Inflammatory macrophage treated with lipopolysaccharide for 4 hours (primary cell): ENCODE results near the gene TMEM233.

ENCODE experiments used
- DNase-seq: peaks from one replicate; pipeline ENCODE4 v3.0.0-alpha.2; 2020

Gene TMEM233

GRCh38 chr12:119660076-119660475, 66.5 kb downstream of the TMEM233 start:
- DNase-seq = peak; percentile 49

DNA sequence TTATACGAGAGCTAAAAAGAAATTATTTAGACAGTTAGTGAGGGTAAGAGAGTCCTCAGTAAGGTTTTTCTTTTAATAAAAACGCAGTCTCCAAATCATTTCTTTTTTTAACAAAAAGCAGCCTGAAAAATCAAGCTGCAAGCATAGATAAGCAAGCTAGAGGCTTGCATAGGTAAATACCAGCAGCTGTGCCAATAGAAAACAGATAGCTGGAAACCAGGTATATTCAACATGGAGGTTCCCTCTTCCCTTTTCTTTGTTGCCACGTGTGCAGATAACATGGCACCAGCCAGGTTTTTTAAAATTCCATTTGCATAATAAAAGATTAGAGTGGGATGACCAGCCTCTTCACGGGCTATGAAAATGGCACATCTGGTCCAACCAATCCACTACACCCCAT, 68.3 kb downstream of the TMEM233 start:
- no peak for DNase-seq

GRCh38 chr12:119664642-119665041, 71.1 kb downstream of the TMEM233 start:
- DNase-seq = no peak

- no peak for DNase-seq
Measured at GRCh38 chr12:119665164-119665929, 71.8 kb downstream of the TMEM233 start.

- peak; percentile 56 for DNase-seq
Measured at GRCh38 chr12:119666226-119666795, 72.7 kb downstream of the TMEM233 start.

DNA sequence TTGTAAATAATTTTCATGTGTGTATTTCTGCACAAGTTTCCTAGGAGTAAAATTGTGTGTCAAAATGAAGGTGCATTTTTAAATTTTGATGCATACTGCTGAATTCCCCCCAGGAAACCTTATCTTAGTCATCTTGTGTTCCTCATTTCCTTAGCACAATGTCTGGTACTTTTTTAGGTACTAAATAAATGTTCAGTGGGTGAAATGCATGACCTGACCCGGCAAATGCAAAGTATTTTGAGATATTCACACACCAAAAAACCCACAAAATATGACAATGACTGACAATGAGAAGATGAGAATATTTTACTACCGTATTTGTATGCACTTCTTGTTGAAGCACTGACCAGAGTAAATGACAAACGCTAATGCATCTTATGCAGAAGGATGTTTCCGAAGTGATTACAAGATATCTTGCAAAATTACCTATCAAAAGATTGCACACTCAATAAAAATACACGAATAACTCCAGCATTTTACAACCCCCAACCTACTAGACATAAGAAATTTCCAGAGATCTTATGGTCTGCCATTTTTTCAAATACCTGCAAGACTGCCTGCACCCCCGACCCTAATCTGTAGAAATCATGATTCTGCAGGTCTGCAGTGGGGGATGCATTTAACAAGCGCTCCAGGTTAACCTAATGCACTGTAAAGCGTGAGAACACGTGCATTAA, 73.5 kb downstream of the TMEM233 start:
- peak; percentile 39 for DNase-seq

- peak; percentile 99 for DNase-seq
Measured at GRCh38 chr12:119667577-119668323, 74.2 kb downstream of the TMEM233 start, which contains the start of gene PRKAB1. Gene PRKAB1 (plus strand): TSS chr12:119668133. CDS start chr12:119668245, 112 bp downstream.

- peak; percentile 17 for DNase-seq
Measured at GRCh38 chr12:119668324-119668841, 74.8 kb downstream of the TMEM233 start.

GRCh38 chr12:119669744-119670472, 76.3 kb downstream of the TMEM233 start:
- DNase-seq = no peak

DNA sequence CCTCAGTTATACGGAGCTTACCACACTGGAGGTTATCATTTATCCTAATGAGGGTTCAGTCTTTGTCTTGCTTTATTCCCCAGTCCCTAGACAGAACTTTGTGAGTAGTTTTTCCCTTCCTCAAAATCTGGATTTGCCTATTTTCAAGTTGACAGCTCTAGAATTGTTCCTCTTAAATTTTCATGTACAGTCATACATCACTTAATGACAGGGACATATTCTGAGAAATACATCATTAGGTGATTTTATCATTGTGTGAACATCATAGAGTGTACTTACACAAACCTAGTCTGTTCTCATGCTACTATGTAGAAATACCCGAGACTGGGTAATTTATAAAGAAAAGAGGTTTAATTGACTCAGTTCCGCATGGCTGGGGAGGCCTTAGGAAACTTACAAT, 77.5 kb downstream of the TMEM233 start:
- peak; percentile 33 for DNase-seq

GRCh38 chr12:119672194-119672593, 78.6 kb downstream of the TMEM233 start:
- no peak for DNase-seq

GRCh38 chr12:119673634-119674033, 80.1 kb downstream of the TMEM233 start:
- peak; percentile 7 for DNase-seq

DNA sequence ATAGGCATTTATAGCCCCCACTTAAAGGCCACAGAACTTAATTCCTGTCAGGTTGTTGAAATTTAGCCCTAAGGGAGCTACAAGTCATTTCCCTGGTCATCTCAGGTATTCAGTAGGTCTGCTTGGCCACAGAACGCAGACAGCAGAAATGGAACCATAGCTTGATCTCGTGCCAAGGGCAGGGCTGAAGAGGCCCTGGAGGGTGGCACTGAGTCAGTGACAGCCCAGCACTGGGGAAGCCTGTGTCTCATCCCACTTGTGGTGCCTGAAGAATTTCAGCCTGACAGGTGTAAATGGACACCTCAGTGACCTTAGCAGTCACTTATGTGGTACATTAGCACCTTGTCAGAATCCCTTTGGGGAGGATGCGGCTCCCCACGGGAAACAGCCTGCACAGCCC, 81.0 kb downstream of the TMEM233 start:
- no peak for DNase-seq

- DNase-seq = no peak
Measured at GRCh38 chr12:119676022-119676421, 82.4 kb downstream of the TMEM233 start.

DNA sequence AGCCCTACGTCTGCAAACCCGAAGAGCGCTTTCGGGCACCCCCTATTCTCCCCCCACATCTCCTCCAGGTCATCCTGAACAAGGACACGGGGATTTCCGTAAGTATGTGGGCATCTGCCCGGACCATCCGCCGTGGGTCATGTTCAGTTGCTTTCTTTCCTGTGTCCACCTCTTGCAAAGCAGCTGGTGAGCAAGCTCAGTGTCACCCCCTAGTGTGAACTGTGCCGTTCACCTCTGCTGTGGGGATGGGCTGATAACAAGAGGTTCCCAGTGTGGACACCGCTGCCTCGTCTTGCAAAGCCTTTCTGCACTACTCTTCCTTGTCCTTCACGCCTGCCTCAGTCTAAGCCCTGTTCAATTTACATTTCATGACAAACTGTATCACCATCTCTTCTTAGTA, 83.0 kb downstream of the TMEM233 start:
- DNase-seq = no peak

GRCh38 chr12:119678459-119678858, 84.9 kb downstream of the TMEM233 start:
- no peak for DNase-seq

DNA sequence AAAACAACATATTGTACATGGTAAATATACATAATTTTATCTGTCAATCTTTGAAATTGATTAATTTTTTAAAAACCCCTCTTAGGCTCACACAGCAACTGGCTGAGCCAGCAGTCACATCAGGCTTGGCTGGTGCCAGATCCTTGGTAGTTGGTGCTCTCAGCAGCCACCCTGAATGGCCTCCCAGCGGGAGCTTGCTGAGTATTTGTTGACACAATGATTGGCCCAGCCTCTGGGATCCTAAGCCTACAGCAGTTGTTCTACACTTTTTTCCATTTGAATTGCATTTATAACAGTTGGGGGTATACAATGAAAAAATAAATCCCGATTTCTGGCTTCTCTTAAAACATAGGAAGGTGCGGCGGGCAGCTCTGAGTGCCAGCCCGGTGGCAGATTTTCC, 85.5 kb downstream of the TMEM233 start:
- no peak for DNase-seq

GRCh38 chr12:119679490-119679889, 85.9 kb downstream of the TMEM233 start:
- no peak for DNase-seq

DNA sequence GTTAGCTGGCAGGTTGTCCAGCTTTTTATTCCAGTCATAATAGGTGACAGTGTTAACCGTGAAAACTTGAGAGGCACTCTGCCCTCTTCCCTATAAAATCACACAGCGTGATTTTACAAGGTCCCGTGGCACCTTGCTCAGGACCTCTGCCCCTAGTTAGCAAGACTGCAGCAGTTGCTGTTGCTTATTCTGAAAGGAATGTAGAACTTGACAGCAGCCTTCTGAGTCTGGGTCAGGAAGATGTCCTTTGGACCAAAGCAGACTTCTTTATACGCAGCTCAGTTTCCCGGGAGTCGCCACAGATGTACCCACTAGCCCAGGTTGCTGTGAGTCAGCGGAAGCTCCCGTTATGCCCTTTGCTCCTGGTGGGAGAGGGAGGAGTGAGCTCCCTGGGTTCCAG, 87.5 kb downstream of the TMEM233 start:
- no peak for DNase-seq

DNA sequence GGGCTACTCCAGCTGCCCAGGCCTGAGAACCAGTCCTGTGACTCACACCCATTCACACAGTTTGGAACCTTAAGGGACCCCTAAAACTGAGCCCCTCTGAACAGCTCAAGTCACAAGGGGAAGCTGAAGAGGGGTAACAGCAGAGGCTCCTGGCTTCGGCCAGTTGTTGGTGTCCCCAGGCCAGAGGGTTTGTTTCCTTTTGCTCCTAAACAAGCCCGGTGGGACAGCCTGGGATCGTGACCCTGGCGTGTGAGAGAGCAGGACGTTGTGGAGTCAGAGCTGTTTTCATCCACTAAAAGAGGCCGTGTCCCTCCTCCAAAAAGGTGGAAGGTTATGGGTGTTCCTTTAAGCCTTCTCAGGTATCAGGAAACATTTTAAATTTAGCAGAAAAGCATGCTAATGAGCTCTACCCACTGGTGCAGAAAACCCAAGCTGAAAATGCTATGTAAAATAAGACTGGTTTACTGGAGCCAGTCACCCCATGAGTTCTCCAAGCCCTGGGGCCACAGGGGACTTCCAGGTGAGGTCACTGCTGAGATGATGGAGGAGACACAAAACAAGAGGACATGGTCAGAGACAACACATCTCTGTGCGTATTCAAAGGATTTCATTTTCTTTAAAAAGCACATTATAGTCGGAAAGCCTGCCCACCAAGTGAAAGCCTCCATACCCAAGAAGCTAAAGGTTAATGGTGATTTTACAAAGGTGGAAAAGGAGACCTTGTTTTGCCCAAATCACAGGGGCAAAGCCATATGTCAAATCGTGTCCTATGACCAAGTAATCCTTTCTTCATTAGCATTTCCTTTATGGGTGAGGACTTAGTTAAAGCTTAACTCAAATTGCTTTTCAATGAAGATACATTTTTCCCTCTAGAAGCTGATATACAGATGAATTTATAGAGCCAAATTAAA, 88.4 kb downstream of the TMEM233 start:
- DNase-seq = peak; percentile 55

GRCh38 chr12:119682639-119683252, 89.2 kb downstream of the TMEM233 start:
- peak; percentile 90 for DNase-seq
